ENCODE data around the gene RALGPS1.

RALGPS1 gene

DNA sequence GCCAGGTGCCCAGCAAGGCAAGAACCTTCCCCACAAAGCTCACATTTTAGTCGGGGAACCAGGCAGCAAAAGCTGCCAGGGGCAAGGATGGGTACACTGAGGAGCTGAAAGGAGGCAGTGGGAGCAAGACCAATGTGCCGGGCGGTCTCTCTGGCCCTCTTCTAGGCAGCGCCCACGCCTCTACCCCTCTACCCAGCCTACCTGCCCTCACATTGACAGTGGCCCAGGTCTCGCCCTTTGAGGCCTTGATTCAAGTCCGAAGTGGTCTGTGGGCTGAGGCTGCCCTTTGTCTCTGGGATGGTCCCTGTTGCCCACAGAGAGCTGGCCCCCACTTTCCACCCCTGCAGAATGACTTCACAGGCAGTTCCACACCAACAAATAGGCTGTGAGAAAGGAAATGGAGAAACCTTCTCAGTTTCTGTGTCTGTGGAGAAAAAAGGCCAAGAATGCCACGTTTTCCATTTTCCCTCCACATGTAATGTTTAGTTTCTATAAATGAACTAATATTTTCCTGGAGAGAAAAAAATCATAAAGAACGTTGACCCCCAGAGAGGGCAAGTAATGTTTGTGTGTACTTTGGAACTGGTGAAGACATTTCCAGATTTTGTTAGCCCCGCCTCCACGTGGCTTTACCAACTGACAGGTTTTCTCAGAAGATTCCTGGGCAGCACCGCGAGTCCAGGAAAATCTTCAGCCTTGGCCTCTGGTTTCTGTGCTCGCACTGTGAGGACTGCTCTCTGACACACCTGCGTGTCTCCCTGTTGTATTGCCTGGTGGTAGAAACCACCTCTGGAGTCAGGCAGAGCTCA lies 265.3 kb downstream of the RALGPS1 start:
- no peak for DNase-seq

DNA sequence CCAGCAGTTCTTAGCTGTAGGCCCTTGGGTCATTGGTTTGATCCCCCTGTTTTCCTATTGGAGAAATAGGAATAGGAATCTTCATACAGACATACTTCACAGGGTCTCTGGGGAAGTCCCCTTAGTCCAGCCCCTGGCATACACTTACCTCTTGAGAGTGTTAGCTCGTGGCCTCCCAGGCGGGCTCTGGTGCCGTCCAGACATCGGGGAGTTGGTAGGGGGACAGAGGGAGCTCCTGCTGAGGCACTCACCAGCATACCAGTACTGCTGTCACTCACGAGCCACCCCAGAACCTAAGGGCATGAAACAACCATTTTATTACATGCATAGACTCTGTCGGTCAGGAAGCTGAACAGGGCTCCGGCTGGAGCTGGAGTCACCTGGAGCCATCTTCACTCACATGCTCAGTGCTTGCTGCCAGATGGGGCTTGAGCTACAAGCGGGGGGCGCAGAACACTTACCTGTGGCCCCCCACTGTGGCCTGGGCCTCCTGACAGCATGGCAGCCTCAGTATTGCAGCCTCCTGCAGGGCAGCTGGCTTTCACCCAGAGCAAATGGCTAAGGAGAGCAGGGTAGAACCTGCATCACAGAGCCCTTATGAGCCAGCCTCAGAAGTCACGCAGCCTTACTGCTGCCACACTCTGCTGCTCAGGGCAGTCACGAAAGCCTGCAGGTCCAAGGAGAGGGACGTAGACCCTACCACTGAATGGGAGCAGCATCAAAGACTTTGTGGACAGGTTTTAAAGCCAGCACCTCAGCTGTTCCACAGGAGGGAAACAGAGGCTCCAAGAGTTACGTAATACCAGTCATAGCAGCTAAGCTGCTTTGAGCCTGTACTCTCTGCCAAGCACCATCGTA lies 266.1 kb downstream of the RALGPS1 start:
- DNase-seq = no peak

DNA sequence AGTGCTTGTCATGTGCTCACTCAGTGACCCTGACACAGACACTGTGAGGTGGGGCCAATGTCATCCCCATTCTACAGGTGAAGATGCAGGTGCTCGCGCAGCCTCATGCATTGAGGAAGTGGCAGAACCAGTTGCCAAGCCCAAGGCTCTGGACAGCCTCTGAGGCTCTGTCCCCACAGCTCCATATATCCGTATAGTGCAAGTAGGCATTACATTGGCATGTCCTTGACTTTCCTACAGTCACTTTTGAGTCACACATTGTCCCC lies 266.7 kb downstream of the RALGPS1 start:
- no peak for DNase-seq

DNA sequence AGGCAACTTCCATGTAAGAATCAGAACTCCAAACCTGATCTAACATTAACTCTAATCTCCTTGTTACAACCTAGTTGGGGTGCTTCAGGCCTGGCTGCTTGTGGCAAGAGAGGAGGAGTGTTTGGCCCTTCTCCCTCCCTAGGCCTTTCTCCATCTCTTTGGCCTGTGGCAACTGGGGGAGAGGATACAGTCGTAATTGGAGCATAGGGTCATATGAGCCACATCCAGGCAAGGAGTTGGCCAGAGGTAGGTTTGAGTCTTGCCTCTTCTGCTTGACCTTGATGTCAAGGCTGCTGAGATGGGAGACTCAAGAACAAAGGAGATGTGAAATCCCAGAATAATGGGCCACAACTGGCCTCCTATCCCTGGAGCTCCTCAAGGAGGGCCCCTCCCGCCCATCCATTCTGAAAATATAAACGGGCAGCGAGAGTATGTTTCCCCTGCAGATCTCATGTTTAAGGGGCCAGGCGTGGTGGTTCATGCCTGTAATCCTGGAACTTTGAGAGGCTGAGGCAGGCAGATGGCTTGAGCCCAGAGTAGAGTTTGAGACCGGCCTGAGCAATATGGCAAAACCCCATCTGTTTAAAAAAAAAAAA lies 267.1 kb downstream of the RALGPS1 start:
- DNase-seq = no peak

DNA sequence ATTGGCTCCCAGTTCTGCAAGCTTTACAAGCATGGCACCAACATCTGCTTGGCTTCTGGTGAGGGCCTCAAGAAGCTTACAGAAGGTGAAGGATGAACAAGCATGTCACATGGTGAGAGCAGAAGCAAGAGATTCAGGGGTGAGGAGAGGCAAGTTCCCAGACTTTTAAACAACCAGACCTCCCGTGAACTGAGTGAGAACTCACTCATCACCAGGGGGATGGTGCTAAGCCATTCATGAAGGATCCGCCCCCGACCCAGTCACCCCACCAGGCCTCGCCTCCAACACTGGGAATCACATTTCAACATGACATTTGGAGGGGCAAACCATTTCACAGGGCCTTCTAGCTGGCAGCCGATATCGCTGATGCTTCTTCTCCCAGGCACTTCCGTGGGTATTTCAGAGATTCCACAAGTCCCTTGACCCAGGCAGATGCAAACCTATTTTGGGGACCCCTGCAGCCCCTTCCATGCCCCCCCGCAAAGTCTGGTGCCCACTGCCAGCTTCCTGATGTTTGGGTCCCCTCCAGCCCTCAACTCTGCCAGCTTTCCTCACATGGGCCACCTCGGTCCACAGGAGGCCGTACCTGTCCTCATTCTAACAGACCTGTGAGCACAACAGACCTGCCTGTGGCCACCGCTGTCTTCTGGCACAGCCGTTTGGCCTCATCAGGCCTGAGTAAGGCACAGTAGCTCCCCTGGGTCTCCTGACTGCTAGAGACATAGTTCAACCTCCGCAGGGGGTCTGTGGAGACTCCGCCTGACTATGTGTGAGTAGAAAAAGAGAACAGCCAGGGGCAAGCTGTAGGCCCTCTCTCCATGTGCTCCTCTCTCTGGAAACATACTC lies 268.5 kb downstream of the RALGPS1 start:
- DNase-seq = no peak

DNA sequence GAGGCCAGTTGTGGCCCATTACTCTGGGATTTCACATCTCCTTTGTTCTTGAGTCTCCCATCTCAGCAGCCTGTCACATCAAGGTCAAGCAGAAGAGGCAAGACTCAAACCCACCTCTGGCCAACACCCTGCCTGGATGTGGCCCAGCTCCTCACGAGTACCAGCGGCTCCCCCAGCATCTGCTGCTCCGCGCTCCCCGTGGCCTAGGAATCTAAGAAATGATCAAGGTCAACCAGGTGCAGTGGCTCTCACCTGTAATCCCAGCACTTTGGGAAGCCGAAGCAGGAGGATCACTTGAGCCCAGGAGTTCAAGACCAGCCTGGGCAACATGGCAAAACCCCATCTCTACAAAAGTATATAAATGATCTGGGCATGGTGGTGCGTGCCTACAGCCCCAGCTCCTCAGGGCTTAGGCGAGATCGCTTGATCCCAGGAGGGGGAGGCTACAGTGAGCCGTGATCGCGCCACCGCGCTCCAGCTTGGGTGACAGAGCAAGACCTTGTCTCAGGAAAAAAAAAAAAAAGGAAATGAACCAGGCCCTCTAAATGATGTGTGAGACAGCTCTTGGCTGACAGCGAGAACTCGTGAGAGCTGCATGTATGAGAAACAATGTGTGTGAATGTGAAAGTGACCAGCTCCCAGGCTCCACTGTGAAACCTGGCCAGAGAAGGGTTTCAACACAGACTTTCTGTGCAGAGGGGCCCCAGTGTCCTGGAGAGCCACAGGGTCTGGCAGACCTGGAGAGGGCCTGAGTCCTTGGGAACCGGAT lies 269.4 kb downstream of the RALGPS1 start:
- DNase-seq = no peak

DNA sequence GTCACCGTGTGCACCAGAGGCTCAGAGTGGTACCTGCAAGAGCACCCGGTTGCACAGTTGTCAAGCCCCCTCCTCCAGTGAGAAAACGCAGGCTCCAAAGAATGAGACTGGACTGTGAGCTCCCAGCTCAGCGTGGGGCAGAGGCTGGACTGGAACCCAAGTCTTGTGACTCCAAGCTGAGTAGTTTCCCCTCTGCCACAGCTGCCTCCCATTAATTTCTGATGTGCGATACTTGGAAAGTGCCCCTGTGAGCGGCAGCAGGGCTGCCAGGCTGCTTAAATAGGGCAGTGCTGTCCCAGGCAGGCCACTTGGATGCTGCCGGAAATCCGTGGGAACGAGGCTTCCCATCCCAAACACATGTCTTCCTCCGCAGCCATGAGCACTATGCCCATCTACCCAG lies 270.1 kb downstream of the RALGPS1 start:
- DNase-seq = no peak

DNA sequence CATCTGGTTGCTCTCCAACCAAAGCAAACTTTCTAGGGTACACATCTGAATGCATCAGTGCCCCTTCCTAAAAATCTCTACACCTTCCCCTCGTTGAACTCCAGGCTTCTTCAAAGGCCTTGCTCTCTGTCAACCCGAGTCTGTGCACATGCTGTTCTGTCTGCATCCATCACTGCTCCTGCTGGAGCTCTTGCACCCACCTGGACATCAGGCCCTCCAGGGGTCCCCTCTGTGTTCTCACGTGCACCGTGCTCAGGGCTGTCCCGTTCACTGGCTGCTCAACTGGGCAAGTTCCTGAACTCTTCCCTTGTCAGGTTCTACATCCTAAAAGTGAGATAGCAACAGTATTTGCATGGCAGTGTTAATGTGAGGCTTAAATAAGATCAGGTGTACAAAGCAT lies 270.6 kb downstream of the RALGPS1 start:
- no peak for DNase-seq

DNA sequence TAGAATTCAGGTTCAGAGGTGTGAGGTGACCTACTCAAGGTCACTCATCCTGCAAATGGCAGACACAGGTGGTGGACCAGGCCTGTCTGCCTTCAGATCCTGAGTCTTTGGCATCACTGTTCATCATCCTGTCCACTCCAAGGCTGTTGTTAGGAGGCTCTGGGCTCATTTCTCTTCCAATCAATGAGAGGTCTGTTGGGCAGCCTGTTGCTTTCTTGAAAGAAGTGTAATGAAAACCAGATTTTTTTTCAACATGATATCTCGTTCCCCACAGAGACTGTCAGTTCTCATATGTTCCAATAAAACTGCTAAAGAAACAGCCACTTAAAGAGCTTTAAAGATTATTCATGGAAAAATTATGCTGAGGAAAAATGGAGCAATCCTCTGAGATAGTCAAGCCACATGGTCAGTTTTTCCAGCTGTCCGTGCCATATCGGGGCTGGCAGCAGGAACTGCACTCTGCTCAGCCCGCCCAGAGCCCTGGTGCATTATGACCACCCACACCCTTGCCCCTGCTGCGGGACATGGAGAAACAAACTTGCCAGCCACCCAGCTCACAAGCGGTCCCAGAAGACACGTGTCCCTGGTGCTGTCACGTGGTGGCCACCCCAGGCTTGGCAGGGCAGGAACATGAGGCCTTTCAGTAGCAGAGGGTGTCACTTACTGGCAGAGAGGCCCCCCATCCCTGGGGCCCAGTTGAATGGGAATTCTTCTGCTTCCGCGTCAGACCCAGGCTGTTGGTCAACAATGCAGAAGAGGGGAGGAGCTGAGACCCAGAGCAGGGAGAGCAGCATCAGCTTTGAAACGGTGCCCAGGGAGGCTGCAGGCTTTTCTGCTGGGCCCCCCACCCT lies 271.6 kb downstream of the RALGPS1 start:
- no peak for DNase-seq

DNA sequence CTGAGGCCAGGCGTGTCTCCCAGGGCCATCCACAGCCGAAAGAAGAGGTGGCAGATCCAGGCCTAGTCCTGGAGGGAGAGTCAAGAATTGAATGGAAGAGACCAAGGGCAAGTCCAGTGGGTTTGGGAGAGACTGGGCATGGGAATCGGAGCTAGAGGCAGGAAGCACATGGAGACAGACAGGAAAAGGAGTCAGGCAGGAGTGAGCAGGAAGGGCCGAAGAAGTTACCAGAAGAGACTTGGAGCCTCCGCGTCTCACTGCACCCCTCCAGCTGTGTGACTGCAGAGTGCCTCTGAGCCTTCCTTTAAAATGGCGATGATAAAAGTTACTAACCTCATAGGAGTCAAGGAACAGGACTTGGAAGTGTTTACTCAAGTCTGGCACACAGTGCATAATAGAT lies 272.2 kb downstream of the RALGPS1 start:
- no peak for DNase-seq

DNA sequence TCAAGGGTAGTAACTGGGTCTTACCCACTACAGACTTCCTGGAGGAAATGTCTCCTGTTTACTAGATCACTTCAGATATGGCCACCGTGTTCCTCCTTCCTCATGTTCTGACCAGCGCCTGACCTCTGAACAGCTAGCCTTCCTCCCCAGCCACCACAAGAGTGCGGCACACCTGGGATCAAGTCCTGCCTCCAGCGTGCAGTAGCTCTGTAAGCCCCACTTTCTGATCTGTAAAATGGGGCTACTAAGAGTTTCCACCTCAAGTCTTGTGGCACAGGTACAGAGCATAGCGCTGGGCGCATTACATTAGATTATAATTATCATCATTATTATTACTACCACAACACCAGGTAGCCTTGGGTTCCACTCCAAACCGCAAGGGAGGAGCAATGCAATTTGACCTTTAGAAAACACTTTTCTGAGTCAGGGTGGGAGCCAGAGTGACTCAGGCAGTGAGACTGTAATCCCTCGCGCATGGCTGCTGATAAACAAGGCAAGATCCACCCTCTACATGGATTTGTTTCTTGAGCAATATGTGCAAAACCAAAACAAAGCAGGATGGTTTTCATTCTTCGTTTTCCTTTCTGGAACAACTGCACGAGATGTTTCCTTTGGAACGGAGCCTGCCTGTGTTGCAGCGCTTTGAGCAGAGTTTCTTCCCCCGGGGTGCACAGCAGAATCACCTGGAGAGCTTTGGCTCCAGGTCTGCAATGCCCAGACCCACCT lies 272.8 kb downstream of the RALGPS1 start:
- DNase-seq = no peak

DNA sequence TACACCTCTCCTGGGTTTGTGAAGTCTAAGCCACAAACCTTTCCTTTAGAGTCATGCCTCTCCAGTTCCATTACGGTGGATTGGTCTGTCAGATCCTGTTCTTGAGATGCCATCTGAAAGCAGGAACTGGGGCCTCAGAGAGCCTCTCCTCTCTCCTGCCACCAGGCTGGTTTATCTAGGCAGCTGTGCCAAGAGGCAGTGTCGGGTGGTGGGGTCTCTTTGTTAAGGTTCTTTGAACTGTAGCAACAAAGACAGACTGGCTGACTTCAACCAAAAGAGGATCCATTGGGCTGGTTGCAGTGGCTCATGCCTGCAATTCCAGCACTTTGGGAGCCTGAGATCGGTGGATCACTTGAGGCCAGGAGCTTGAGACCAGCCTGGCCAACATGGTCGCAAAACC lies 273.8 kb downstream of the RALGPS1 start:
- no peak for DNase-seq

DNA sequence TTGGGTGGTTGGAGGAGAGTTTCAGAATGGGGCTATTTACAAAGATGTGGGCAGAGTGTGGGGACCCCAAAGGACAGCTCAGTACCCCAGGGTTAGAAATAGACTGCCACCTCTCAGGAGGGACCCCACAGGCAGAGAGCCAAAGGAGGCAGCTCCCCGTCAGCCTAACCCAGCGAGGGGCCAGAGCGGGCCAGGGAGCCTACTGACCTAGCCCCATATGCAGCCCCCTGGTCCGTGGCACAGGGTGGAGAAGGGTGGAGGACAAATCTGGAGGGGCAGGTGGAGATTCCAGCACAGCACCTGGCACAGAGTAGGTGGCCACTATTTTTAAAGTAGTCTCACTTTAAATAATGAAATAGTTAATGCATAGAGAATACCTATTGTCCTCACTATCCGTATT lies 275.0 kb downstream of the RALGPS1 start:
- no peak for DNase-seq

DNA sequence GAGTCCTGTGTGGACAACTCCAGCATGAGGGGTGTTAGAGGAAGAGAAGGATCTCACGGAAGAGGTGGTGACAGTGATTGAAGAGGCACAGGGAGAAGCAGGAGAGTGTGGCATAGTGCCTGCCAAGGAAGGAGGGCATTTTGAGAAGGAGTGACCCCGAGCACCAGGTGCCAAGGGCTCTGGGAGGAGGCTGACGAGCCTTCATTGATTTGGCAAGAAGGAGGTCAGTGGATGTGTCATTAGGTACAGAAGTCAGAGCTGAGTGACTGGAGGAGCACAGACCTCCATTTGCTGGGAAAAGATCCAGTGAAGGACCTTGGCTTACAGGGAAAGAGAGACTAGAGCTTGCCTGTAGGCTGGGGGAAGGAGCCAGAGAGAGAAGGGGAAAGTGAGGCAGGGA lies 278.2 kb downstream of the RALGPS1 start:
- DNase-seq = no peak

DNA sequence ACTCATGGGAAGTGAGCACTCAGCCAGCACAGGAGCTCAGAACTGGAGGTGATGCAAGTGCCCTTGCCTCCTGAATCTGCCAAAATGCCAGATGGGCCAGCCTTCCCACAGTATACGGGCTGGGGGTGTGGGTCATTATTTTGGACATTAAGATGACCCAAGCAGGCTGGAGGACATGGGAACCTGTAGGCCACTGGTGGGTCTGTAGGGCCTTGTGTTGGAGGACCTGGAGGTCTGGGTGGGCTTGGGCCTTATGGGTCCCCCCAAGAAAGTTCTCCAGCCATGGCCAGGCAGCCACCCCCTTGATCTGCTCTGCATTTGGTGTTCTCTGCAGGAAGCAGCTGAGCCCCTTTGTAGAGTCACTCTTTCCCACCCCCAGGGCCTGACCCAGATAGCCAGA lies 278.9 kb downstream of the RALGPS1 start:
- DNase-seq = no peak

DNA sequence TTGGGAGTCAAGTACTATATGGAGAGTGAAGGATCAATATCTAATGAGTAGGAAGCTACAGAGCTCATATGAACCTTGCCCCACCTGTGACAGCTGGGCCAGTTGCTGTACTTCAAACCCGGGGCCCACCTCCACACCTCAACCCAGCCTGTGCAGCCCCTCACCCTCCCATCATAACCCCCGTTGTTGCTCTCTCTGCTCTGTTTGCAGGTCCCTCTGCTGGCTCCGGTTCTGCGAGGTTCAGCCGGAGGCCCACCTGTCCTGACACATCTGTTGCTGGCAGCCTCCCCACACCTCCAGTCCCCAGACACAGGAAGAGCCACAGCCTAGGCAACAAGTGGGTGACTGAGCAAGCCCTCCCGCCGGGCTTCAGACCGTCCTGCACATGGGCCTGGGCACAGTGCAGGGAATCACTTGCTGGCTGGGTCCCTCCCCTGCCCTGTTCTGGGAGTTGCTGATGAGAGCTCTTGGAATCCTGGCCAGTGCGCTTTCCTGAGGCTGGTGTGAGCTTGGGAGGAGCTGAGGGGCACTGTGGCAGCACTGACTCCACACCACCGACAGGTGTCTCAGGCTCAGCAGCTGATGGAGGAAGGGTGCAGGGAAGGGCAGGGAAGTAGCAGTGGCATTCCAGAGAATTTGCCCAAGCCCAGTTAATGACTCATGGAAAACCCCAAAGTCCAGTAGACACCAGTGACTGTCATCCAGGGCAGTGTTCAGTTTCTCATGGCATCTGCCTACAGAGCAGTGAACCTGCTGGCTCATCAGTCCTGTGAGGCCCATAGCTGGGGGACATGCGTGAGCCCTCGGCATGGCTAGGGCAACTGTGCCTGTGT lies 280.5 kb downstream of the RALGPS1 start:
- DNase-seq = no peak

DNA sequence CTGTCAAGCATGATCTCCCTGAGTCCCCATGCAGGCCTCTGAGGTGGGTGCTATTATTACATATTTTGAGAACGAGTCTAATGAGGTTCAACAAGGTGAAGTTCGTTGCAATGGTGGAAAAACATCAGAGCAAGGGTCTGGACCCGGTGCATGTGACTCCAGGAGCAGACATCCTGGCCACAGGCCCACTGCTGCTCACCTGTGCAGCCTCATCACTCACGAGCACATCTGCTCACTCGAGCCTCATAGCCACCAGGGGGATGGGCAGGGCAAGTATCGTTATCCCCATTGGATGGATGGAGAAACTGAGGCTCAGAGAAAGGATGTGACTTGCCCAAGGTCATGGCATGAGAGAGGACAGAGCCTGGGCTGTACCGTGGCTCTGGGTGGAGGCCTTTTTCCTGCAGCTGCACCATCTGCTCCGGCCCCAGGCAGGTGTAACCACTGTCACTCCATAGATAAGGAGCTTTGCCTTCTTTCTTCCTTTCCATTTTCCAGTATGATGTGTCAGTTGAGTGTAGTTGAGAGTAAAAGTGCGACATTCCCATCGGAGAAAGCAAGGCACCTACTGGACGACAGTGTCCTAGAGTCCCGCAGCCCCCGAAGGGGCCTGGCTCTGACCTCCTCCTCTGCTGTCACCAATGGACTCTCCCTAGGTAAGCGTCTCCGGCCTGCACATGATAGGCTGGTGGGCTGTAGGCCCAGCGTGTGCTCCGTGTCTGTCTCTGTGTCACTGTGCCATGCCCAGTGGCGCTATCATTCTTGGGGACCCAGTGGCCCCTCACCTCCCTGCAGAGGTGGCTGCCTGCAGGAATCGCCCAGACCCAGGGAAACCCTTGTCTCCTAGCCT lies 281.6 kb downstream of the RALGPS1 start:
- DNase-seq = no peak

DNA sequence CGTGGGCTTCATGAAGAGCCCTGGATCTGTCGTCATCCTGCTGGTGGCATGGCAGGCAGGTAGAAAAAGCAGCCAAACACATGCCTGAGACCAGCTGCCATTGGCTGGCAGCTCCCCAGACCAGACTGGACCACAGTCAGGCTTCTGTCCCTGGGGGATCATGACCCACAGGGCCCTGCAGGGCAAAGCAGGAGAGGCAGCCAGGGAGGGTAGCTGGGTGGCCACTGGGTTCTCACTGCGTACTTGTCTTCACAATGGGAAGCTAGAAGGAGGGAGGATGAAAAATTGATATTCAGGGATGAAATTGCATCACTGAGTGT lies 282.2 kb downstream of the RALGPS1 start:
- no peak for DNase-seq

All from effector CD4-positive, alpha-beta T cell (primary cell).